Astrocyte of the spinal cord (primary cell): Measurements from ENCODE around the gene JMJD7.

Source experiments
- DNase-seq: peaks from one replicate; pipeline ENCODE4 v3.0.0; 2011; ENCODE audit warnings: low read depth, low spot score
- H3K4me3 ChIP-seq: 2 replicates; pipeline ENCODE4 v1.5.1; 2011; ENCODE audit warnings: low read depth, mild to moderate bottlenecking, low read length, moderate library complexity
- CTCF ChIP-seq: IDR thresholded peaks from 2 replicates; pipeline ENCODE4 v1.5.1; 2012; ENCODE audit warnings: low read depth, mild to moderate bottlenecking, low read length, inconsistent platforms
- in situ Hi-C: cut with HindIII; loops from 2 replicates; pipeline ENCODE4 v1.10.0; 2017; ENCODE audit warnings: low sequenced_read_pairs

JMJD7 gene

GRCh38 chr15:41886741-41887140 is 58.8 kb downstream of the JMJD7 start:
- in situ Hi-C loops, result no loop called here
- TF ChIP-seq CTCF, result no peak
- no peak for DNase-seq
- no peak overlapping the region for H3K4me3 ChIP-seq

- no peak for TF ChIP-seq CTCF
- H3K4me3 ChIP-seq, result no peak overlapping the region
- DNase-seq, result no peak
- in situ Hi-C loops, result no loop called here
Measured at GRCh38 chr15:41887161-41887560, 59.3 kb downstream of the JMJD7 start.
